ENCODE data around the gene EIF2B4. TPM values are rescaled to one million over a fixed set of nuclear protein-coding genes. Genes with fewer than 3 reads are reported as not detected.

EIF2B4 gene
- 39.6 and 42.8 TPM in 2 replicates for polyA plus RNA-seq (2011; rRNA removed)
- 26.9 and 40.3 TPM in 2 replicates for polyA minus RNA-seq (2011; rRNA and poly(A)+ RNA removed)

DNA sequence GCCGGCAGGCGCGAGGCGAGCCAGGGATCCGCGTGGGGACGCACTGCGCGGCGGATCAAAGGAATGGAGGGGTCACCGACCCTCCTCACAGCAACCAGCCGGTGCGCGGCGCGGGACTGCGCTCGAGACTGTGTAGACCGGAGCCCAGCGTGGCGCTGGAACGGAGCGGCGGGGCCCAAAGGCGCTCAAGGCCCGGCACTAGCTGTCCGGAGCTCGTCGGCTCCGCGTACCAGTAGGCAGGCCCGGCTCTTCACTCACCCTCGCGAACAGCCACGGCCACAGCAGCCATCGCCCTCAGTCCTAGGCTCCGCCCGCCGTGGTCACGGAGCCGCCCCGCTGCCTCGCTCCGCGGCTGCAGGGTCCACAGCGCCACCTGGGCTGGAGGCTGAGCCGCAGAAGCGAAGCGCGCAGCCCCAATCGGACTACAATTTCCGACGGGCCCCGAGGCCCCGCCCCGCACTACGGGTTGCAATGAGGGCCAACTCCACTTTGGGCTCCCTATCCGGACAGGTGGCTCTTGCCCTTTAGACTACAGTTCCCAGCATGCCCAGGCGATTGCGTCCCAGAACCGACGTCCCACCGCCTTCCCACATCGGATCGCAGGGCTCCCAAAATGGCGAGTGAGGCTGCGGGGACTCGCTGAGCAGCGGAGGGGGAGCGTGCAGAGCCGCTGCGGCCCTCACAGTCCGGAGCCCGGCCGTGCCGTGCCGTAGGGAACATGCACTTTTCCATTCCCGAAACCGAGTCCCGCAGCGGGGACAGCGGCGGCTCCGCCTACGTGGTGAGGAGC is at the start of gene EIF2B4, which contains the start of gene SNX17:
TSS of gene EIF2B4 (minus strand) at position 313 of the 790 bp plus-strand sequence. CDS start at position 289, 24 bp downstream.
TSS of gene SNX17 (plus strand) at position 591 of the 790 bp plus-strand sequence. CDS start at position 719, 128 bp downstream.
- peak within 1 kb of the TSS; percentile 93 for H3K4me3 ChIP-seq (ENCODE audit: low read depth, low read length)
- H3K27me3 ChIP-seq (ENCODE audit: control insufficient read depth, insufficient read depth, low read length) = no peaks in the 10 kb centered on the region
- TF ChIP-seq, protein P1, sequence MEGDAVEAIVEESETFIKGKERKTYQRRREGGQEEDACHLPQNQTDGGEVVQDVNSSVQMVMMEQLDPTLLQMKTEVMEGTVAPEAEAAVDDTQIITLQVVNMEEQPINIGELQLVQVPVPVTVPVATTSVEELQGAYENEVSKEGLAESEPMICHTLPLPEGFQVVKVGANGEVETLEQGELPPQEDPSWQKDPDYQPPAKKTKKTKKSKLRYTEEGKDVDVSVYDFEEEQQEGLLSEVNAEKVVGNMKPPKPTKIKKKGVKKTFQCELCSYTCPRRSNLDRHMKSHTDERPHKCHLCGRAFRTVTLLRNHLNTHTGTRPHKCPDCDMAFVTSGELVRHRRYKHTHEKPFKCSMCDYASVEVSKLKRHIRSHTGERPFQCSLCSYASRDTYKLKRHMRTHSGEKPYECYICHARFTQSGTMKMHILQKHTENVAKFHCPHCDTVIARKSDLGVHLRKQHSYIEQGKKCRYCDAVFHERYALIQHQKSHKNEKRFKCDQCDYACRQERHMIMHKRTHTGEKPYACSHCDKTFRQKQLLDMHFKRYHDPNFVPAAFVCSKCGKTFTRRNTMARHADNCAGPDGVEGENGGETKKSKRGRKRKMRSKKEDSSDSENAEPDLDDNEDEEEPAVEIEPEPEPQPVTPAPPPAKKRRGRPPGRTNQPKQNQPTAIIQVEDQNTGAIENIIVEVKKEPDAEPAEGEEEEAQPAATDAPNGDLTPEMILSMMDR (IDR thresholded peaks at IDR 0.05; ENCODE audit: insufficient read depth, low read depth, low read length) = peak; percentile 86
- POLR2A ChIA-PET = interaction anchor here (0.6 to 1.2 kb wide), 3 partner anchors 10 to 258 kb away, joined by 3 to 4 read pairs (median 3); partner anchors contain the start of genes CCDC121, GPN1, GTF3C2 and ZNF513
- CTCF ChIA-PET = interaction anchor here (0.7 to 1.6 kb wide), 13 partner anchors 9 to 313 kb away, joined by 3 to 8 read pairs (median 4); partner anchors contain the start of gene GTF3C2
- DNase-seq (ENCODE audit: low read depth) = peak; percentile 97
- peaks cover 25% of the 10 kb centered on the region for H3K36me3 ChIP-seq (ENCODE audit: control insufficient read depth, insufficient read depth, low read length)

DNA sequence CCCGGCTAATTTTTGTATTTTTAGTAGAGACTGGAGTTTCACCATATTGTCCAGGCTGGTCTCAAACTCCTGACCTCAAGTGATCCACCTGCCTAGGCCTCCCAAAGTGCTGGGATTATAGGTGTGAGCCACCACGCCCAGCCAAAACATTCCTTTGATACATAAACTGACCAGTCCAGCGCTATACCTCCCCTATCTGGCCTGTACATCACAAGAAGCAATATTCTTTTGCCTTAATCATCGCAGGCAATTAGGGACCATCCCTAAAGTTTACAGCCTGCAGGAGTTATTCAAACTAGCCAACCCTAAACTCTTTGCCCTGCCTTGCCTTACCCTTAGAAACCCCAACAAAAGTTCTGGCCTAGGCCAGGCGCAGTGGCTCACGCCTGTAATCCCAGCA is 46.0 kb upstream of the EIF2B4 start:
- ChIA-PET POLR2A (no interaction called here), CTCF (no interaction called here)
- TF ChIP-seq, protein P1 (IDR thresholded peaks at IDR 0.05; ENCODE audit: insufficient read depth, low read depth, low read length) = no peak
- Histone ChIP-seq H3K4me3 (ENCODE audit: low read depth, low read length) (no peak overlapping the region), H3K36me3 (ENCODE audit: control insufficient read depth, insufficient read depth, low read length) (no peaks in the 10 kb centered on the region), H3K27me3 (ENCODE audit: control insufficient read depth, insufficient read depth, low read length) (no peaks in the 10 kb centered on the region)
- no peak for DNase-seq (ENCODE audit: low read depth)

GRCh38 chr2:27412419-27413152 is 42.4 kb upstream of the EIF2B4 start:
- POLR2A ChIA-PET = no interaction called here
- DNase-seq (ENCODE audit: low read depth) = no peak
- Histone ChIP-seq H3K27me3 (ENCODE audit: control insufficient read depth, insufficient read depth, low read length) (no peaks in the 10 kb centered on the region), H3K4me3 (ENCODE audit: low read depth, low read length) (no peak overlapping the region), H3K36me3 (ENCODE audit: control insufficient read depth, insufficient read depth, low read length) (no peaks in the 10 kb centered on the region)
- TF ChIP-seq, protein P1 (IDR thresholded peaks at IDR 0.05; ENCODE audit: insufficient read depth, low read depth, low read length) = no peak
- CTCF ChIA-PET = no interaction called here

DNA sequence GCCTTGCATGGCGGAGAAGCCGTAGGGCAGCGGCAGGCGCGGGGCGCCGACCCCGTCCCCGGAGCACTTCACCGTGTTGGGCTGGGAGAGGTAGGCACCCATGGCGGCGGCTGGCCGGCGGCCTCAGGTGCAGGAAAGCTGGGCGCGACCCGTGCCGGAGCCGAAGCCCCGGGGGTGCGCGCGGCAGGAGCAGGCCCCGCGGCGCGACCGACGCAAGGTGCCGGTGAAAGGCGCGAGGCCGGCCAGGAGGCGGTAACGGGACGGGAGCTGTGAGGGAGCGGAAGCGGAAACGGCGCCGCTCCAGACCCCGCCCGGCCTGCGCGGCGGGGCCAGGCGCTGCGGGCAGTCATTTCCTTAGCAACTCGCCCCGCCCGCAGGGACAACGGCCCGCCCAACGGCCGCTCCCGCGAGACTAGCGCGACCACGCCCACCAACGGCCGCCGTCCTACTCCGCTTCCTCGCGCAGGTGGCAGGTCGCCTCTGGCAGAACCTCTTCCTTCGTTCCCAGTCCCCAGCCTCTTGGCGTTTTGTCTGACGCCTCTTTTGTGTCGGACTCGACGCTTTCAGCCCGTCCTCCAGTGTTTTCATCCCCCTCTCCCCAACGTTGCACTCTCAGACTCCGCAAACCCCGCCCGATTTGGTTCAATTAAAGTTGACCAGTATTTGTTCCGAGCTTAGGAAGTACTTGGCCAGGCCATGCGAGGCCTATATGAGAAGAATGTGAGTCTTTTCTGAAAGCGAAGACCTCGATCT is 39.4 kb upstream of the EIF2B4 start, which contains the start of gene PPM1G:
TSS of gene PPM1G (minus strand) at position 271 of the 753 bp plus-strand sequence. CDS start at position 102, 169 bp downstream.
- ChIA-PET POLR2A (interaction anchor here (0.6 kb wide), 1 partner anchor 246 kb away, joined by 4 read pairs; no protein-coding TSS in a partner anchor), CTCF (interaction anchor here (0.6 to 2.0 kb wide), 11 partner anchors 9 to 644 kb away, joined by 3 to 11 read pairs (median 3); partner anchors contain the start of genes NRBP1, SLC4A1AP, SUPT7L and ZNF513)
- DNase-seq (ENCODE audit: low read depth) = peak; percentile 60
- TF ChIP-seq, protein P1 (IDR thresholded peaks at IDR 0.05; ENCODE audit: insufficient read depth, low read depth, low read length) = no peak
- peak within 1 kb of the TSS; percentile 99 for H3K4me3 ChIP-seq (ENCODE audit: low read depth, low read length)
- H3K27me3 ChIP-seq (ENCODE audit: control insufficient read depth, insufficient read depth, low read length) = no peaks in the 10 kb centered on the region
- no peaks in the 10 kb centered on the region; the same call in 1 of the 2 replicates for H3K36me3 ChIP-seq (ENCODE audit: control insufficient read depth, insufficient read depth, low read length)
